Gastrocnemius medialis (tissue), 4 donors: Measurements from ENCODE around the gene SEPTIN10.

Experiments used
- POLR2A ChIP-seq, 2 donors: fragments of 450-650 bp; IDR thresholded peaks; one replicate each; pipeline ENCODE4 v1.6.1; 2017; ENCODE audit warnings: antibody characterized with exemption in 2 of 2, mild to moderate bottlenecking in 2 of 2, moderate library complexity in 2 of 2
- TF ChIP-seq, protein P1 (sequence below), 5 experiments: fragments of 450-650 bp in 3 of 5; fragments of 200-600 bp in 2 of 5; sonication (generic) in 2 of 5; IDR thresholded peaks in 4 of 5; conservative IDR thresholded peaks in 1 of 5; 1 replicate in 4 of 5; 2 replicates in 1 of 5; pipeline ENCODE4 v1.5.1; 2016 to 2019; ENCODE audit warnings: antibody characterized with exemption in 5 of 5, mild to moderate bottlenecking in 3 of 5, moderate library complexity in 3 of 5

DNA sequence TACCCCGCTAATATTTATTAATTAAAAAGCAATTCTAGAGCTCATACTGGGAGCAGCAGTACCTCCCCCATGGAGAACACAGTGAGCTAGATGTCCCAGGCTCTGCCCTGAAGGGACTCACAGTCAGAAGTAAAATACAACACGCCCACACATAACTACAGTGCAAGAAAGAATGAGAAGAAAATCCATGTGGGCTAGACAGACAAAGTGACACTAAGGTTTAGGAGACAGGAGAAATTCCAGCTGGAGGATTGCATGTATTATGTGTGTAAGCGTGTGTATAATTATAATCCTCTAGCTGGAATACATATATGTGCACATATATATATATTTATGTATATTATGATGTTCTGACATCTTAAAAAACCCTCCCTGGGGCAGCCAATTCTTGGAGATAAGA, 16.1 kb upstream of the SEPTIN10 start:
- TF ChIP-seq, protein P1, sequence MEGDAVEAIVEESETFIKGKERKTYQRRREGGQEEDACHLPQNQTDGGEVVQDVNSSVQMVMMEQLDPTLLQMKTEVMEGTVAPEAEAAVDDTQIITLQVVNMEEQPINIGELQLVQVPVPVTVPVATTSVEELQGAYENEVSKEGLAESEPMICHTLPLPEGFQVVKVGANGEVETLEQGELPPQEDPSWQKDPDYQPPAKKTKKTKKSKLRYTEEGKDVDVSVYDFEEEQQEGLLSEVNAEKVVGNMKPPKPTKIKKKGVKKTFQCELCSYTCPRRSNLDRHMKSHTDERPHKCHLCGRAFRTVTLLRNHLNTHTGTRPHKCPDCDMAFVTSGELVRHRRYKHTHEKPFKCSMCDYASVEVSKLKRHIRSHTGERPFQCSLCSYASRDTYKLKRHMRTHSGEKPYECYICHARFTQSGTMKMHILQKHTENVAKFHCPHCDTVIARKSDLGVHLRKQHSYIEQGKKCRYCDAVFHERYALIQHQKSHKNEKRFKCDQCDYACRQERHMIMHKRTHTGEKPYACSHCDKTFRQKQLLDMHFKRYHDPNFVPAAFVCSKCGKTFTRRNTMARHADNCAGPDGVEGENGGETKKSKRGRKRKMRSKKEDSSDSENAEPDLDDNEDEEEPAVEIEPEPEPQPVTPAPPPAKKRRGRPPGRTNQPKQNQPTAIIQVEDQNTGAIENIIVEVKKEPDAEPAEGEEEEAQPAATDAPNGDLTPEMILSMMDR (IDR thresholded peaks at IDR 0.05 in 4 of 5, conservative IDR thresholded peaks at IDR 0.05 in 1 of 5): no peak
- TF ChIP-seq POLR2A (IDR thresholded peaks at IDR 0.05): no peak
